Stomach (tissue), 9 donors: ENCODE results near the gene PLEKHA6. TPM values are rescaled to one million over a fixed set of nuclear protein-coding genes. Genes with fewer than 3 reads are reported as not detected.

ENCODE experiments used
- DNase-seq, 2 donors: peaks; one replicate each; pipeline versions ENCODE4 v3.0.0 to v3.0.0-alpha.2; 2013 to 2019
- H3K27ac ChIP-seq, 5 donors: fragments of 200-600 bp in 4 of 5; sonication (generic) in 4 of 5; one replicate each; pipeline ENCODE4 v1.5.1; 2013 to 2019; ENCODE audit warnings: mild to moderate bottlenecking in 1 of 5, moderate library complexity in 1 of 5
- H3K27me3 ChIP-seq, 3 donors: fragments of 200-600 bp; sonication (generic); one replicate each; pipeline ENCODE4 v1.5.1; 2017 to 2019; ENCODE audit warnings: mixed run types in 1 of 3
- H3K36me3 ChIP-seq, 4 donors: fragments of 200-600 bp; sonication (generic); 1 replicate in 3 of 4; 2 replicates in 1 of 4; pipeline ENCODE4 v1.5.1; 2016 to 2019
- H3K4me1 ChIP-seq, 4 donors: fragments of 200-600 bp; sonication (generic); one replicate each; pipeline ENCODE4 v1.5.1; 2016 to 2019
- H3K4me3 ChIP-seq, 4 donors: fragments of 200-600 bp; sonication (generic) in 3 of 4; one replicate each; pipeline ENCODE4 v1.5.1; 2016 to 2019; ENCODE audit warnings: mild to moderate bottlenecking in 1 of 4
- H3K9me3 ChIP-seq, 4 donors: fragments of 200-600 bp; sonication (generic); one replicate each; pipeline ENCODE4 v1.5.1; 2016 to 2019
- CTCF ChIP-seq, 7 experiments: fragments of 450-650 bp in 4 of 7; fragments of 200-600 bp in 3 of 7; sonication (generic) in 3 of 7; IDR thresholded peaks; one replicate each; pipeline ENCODE4 v1.5.1; 2016 to 2019; ENCODE audit warnings: antibody characterized with exemption in 7 of 7, control low read depth in 2 of 7, mild to moderate bottlenecking in 1 of 7
- EP300 ChIP-seq: sonication (generic); formaldehyde crosslinking; IDR thresholded peaks from one replicate; pipeline ENCODE4 v1.6.1; 2017; ENCODE audit warnings: antibody characterized with exemption
- POLR2A ChIP-seq, 4 donors: fragments of 450-650 bp; IDR thresholded peaks; one replicate each; pipeline ENCODE4 v1.6.1; 2016; ENCODE audit warnings: antibody characterized with exemption in 4 of 4, control low read depth in 2 of 4, mild to moderate bottlenecking in 1 of 4, moderate library complexity in 1 of 4
- POLR2AphosphoS5 ChIP-seq, 3 donors: sonication (generic); formaldehyde crosslinking; IDR thresholded peaks; one replicate each; pipeline ENCODE4 v1.6.1; 2016; ENCODE audit warnings: antibody characterized with exemption in 3 of 3
- WGBS, 5 donors: extraction: QIAGEN DNeasy Blood & Tissue Kit in 3 of 5; methylation state at CpG; one replicate each; pipeline versions ENCODE4 v1.1.5 to v1.1.7; 2013 to 2018; 5-methylcytosine and 5-hydroxymethylcytosine counted together
- intact Hi-C: fragments of 100-400 bp; cut with DNase I; formaldehyde crosslinking; loops from one replicate; pipeline ENCODE4 v1.15.1; 2023; ENCODE audit warnings: low total_unique reads
- polyA plus RNA-seq, 3 donors: library from polyadenylated mRNA; stranded (reverse); fragments of 200-250 nt; gene quantifications; one replicate each; pipeline ENCODE4 v1.2.3, GENCODE V29; 2013
- total RNA-seq, 5 donors: library from RNA; depleted of rRNA; stranded (reverse); fragments of >200 nt; gene quantifications; one replicate each; pipeline versions ENCODE4 v1.1.0 to v1.2.3, GENCODE V29; 2014 to 2016
- donor health status: healthy with polysubstance abuse.
- donor health status: Bipolar disorder and iron deficiency.
- donor health status: healthy.

The PLEKHA6 gene
- total and polyA plus RNA-seq, 8 donors, result 6.4 to 97.9 (median 34.8) TPM

- Histone ChIP-seq H3K4me1 (peaks cover 21 to 64% (median 41%) of the 10 kb centered on the region in 4 donors), H3K27me3 (no peaks in the 10 kb centered on the region), H3K4me3 (no peak overlapping the region), H3K36me3 (peaks cover 41 to 71% (median 68%) of the 10 kb centered on the region in 4 donors), H3K9me3 (no peaks in the 10 kb centered on the region), H3K27ac (no peak overlapping the region)
- intact Hi-C loops, result no loop called here
- no peak for TF ChIP-seq POLR2AphosphoS5 (IDR thresholded peaks at IDR 0.05)
- no peak for TF ChIP-seq CTCF (IDR thresholded peaks at IDR 0.05)
- TF ChIP-seq EP300, result no peak
- no peak for TF ChIP-seq POLR2A (IDR thresholded peaks at IDR 0.05)
- DNase-seq, result no peak
- WGBS, 5 donors, result 28 to 74% (median 49%) methylated on average over 2 of the region's 2 CpGs
Measured at GRCh38 chr1:204404629-204405028, 44.9 kb upstream of the PLEKHA6 start.

- no peak for DNase-seq
- Histone ChIP-seq H3K9me3 (no peaks in the 10 kb centered on the region), H3K4me3 (no peak overlapping the region), H3K27me3 (no peaks in the 10 kb centered on the region), H3K36me3 (peaks cover 42 to 84% (median 76%) of the 10 kb centered on the region in 4 donors), H3K4me1 (peaks cover 21 to 74% (median 48%) of the 10 kb centered on the region in 4 donors), H3K27ac (no peak overlapping the region)
- TF ChIP-seq EP300 (no peak), POLR2A (IDR thresholded peaks at IDR 0.05) (no peak)
- intact Hi-C loops, result no loop called here
- 89 to 98% (median 94%) methylated on average over 4 of the region's 4 CpGs for WGBS, 5 donors
Measured at GRCh38 chr1:204402391-204402790, 42.7 kb upstream of the PLEKHA6 start.

DNA sequence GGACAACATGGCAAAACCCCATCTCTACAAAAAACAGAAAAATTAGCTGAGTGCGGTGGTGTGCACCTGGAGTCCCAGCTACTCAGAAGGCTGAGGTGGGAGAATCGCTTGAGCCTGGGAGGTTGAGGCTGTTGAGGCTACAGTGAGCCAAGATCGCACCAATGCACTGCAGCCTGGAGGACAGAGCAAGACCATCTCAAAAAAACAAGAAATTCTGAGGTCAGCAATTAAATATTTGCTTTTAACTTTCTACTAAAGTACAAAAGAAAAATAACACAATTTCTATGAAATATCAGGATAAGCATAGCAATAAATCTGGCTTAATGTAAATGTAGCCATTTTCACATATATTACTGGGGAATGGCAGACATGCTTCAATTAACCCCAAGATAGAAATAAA, 42.0 kb upstream of the PLEKHA6 start:
- TF ChIP-seq POLR2A (IDR thresholded peaks at IDR 0.05) (no peak), EP300 (no peak), CTCF (IDR thresholded peaks at IDR 0.05) (no peak), POLR2AphosphoS5 (IDR thresholded peaks at IDR 0.05) (no peak)
- DNase-seq, result no peak
- H3K27ac ChIP-seq, result no peak overlapping the region
- peaks cover 21 to 68% (median 45%) of the 10 kb centered on the region in 4 donors for H3K4me1 ChIP-seq
- H3K4me3 ChIP-seq, result no peak overlapping the region
- intact Hi-C loops, result no loop called here
- H3K9me3 ChIP-seq, result no peaks in the 10 kb centered on the region
- H3K36me3 ChIP-seq, result peaks cover 42 to 90% (median 79%) of the 10 kb centered on the region in 4 donors
- WGBS, 5 donors, result 88 to 95% (median 91%) methylated on average over 3 of the region's 3 CpGs
- H3K27me3 ChIP-seq, result no peaks in the 10 kb centered on the region

DNA sequence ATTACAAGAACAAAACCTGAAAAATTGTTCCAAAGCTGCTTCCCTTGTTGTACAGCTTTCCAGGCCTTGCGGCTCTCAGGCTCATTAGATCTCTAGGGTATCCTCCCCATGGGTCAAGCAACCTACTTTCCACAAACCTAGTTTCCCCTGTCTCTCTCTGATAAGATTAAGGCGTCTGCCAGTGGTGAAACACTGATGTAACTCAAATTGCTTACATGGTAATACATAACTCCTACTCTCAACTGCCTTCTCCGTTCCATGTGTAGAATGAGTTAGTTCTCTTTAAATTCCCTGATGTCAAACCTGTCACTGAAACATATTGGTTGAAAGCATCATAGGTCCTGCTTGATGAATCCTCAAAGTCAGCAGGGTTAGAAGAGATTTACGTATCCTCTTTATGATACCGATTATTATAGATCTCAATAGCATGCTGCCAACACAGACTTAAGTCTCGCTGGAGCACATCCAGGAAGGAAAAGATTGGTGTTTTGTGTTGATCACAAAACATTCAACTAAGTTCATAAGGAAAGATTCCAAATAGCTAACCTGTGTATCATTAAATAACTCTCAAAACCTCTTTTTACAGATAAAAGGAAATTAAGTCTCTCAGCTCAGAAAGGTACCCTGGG, 41.3 kb upstream of the PLEKHA6 start:
- DNase-seq, result no peak
- no peak for TF ChIP-seq POLR2A (IDR thresholded peaks at IDR 0.05)
- Histone ChIP-seq H3K27ac (peak overlapping the region in 3 of 5 donors; percentile 13 to 21 (median 14)), H3K4me1 (peaks cover 16 to 60% (median 38%) of the 10 kb centered on the region in 4 donors), H3K4me3 (no peak overlapping the region), H3K27me3 (no peaks in the 10 kb centered on the region), H3K36me3 (peaks cover 42 to 83% (median 75%) of the 10 kb centered on the region in 4 donors), H3K9me3 (no peaks in the 10 kb centered on the region)
- WGBS, 5 donors, result 47 to 70% (median 53%) methylated on average over 6 of the region's 6 CpGs
- intact Hi-C loops, result no loop called here

- no peaks in the 10 kb centered on the region for H3K27me3 ChIP-seq
- no peaks in the 10 kb centered on the region for H3K9me3 ChIP-seq
- peak; percentile 85 to 93 for DNase-seq
- WGBS, 5 donors, result 52 to 59% (median 54%) methylated on average over 7 of the region's 7 CpGs
- H3K36me3 ChIP-seq, result peaks cover 17 to 58% (median 50%) of the 10 kb centered on the region in 4 donors
- H3K4me1 ChIP-seq, result peaks cover 4 to 35% (median 21%) of the 10 kb centered on the region in 4 donors
- TF ChIP-seq CTCF (IDR thresholded peaks at IDR 0.05) (peak in 5 of 7 experiments; percentile 68 to 82 (median 80)), POLR2AphosphoS5 (IDR thresholded peaks at IDR 0.05) (peak in 2 of 3 donors; percentile 16 to 80), EP300 (no peak)
- peak overlapping the region; percentile 42 to 82 (median 70) for H3K27ac ChIP-seq
- intact Hi-C loops, result no loop called here
- H3K4me3 ChIP-seq, result no peak overlapping the region
Measured at GRCh38 chr1:204398197-204399125, 38.7 kb upstream of the PLEKHA6 start.
